DND-41 (cell line): ENCODE measurements around the gene CYSRT1.

Experiments used
- EZH2 ChIP-seq: IDR thresholded peaks from 3 replicates; pipeline ENCODE4 v1.6.1; 2012; ENCODE audit warnings: borderline replicate concordance, low read depth, mild to moderate bottlenecking, moderate library complexity, low read length, inconsistent platforms; ENCODE audit not compliant: severe bottlenecking
- TF ChIP-seq, protein P1 (sequence below): IDR thresholded peaks from 2 replicates; pipeline ENCODE4 v1.5.1; 2012; ENCODE audit warnings: borderline replicate concordance, low read length, moderate library complexity, mild to moderate bottlenecking; ENCODE audit not compliant: poor library complexity, severe bottlenecking; ENCODE audit errors: extremely low read depth

DNA sequence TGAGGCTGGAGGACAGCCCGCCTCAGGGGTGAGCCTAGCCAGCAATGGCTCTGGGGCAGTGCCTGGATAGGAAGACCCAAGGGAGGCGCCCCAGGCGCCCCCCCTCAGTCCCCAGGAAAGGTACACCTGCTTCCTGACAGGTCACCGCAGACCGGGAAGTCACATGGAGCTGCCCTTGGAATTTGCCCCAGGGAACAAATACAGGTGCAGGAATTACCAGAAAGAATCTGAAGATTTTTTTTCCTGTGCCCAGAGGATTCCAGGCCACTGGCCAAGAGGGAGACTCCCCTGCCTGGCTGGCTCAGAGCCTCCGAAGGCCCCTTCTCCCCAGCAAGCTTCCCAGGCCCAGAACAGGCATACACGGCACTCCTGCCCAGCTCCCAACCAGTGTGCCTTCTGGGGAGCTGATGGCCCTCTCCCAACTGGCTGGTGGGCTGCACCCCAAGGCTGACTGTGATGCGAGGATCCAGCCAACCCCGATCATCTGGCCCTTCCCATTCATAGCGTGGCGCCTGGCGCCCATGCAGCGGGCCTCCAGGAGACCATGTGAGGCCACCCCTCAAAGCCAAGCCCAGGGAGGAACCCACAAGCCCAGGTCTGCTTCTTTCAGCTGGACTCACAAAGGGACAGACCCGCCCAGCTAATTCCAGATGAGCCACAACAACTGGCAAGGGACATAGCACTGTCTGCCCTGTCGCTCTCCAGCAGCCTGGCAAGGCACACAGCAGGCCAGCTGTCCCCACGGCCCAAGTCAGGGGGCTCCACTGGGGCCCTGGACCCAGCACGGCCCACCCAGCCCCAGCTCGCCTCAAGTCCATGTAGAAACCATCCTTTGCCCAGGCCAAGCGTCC lies 26.7 kb upstream of the CYSRT1 start:
- TF ChIP-seq, protein P1, sequence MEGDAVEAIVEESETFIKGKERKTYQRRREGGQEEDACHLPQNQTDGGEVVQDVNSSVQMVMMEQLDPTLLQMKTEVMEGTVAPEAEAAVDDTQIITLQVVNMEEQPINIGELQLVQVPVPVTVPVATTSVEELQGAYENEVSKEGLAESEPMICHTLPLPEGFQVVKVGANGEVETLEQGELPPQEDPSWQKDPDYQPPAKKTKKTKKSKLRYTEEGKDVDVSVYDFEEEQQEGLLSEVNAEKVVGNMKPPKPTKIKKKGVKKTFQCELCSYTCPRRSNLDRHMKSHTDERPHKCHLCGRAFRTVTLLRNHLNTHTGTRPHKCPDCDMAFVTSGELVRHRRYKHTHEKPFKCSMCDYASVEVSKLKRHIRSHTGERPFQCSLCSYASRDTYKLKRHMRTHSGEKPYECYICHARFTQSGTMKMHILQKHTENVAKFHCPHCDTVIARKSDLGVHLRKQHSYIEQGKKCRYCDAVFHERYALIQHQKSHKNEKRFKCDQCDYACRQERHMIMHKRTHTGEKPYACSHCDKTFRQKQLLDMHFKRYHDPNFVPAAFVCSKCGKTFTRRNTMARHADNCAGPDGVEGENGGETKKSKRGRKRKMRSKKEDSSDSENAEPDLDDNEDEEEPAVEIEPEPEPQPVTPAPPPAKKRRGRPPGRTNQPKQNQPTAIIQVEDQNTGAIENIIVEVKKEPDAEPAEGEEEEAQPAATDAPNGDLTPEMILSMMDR = no peak
- no peak for TF ChIP-seq EZH2
